Measurements from ENCODE around the gene CAPSL.

- TF ChIP-seq, protein P1, sequence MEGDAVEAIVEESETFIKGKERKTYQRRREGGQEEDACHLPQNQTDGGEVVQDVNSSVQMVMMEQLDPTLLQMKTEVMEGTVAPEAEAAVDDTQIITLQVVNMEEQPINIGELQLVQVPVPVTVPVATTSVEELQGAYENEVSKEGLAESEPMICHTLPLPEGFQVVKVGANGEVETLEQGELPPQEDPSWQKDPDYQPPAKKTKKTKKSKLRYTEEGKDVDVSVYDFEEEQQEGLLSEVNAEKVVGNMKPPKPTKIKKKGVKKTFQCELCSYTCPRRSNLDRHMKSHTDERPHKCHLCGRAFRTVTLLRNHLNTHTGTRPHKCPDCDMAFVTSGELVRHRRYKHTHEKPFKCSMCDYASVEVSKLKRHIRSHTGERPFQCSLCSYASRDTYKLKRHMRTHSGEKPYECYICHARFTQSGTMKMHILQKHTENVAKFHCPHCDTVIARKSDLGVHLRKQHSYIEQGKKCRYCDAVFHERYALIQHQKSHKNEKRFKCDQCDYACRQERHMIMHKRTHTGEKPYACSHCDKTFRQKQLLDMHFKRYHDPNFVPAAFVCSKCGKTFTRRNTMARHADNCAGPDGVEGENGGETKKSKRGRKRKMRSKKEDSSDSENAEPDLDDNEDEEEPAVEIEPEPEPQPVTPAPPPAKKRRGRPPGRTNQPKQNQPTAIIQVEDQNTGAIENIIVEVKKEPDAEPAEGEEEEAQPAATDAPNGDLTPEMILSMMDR (conservative IDR thresholded peaks at IDR 0.05), result no peak
- TF ChIP-seq ZFX (IDR thresholded peaks at IDR 0.05), result no peak
Observed at GRCh38 chr5:35894131-35894530, 44.3 kb downstream of the CAPSL start.
